Measurements from ENCODE around the gene ZMYND10.
"Not testable (repeated sequence)": the region's sequence is repeated elsewhere in the genome, so short reads cannot be mapped to it uniquely, and the experiment has no call there.

ZMYND10 gene

GRCh38 chr3:50319894-50320625 lies 25.5 kb downstream of the ZMYND10 start:
- DNase-seq (ENCODE audit: low read depth, low spot score) = no peak
- H3K4me3 ChIP-seq (ENCODE audit: low read length) = peak overlapping the region; percentile 98

DNA sequence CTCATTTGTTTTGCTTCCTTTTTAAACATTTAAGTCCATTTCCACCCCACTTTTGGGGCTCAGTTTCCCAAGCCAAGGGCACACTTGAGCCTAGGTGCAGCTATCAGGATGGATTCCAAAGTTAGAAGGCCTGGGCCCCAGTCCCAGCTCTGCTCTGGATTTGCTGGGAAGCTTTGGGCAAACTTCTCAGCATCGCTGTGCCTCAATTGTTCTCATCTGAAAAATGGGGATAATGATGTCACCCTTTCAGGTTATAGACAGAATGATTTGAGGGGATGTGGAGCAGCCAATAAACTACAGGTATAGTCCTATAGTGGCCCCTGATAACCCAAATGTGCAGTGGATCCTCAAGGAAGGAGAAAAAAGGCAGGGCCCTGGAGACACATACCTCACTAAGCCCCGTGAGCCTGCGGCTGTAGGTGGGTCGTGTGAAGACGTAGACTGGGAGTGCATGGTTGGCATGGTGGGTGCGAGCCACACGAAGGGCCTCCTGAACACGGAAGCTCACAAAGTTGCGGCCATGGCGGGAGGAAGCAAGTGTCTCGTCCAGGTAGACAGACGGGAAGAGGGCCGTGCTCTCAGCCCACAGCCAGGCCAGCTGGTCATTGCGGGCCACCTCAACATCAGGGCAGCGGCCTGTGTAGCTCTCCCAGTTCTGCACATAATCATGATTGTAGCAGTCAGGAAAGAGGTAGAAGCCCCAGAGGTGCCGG lies 26.2 kb downstream of the ZMYND10 start:
- no peak overlapping the region for H3K4me3 ChIP-seq (ENCODE audit: low read length)
- DNase-seq (ENCODE audit: low read depth, low spot score) = no peak

- no peak overlapping the region for H3K4me3 ChIP-seq (ENCODE audit: low read length)
- DNase-seq (ENCODE audit: low read depth, low spot score) = no peak
Observed at GRCh38 chr3:50318615-50319014, 26.9 kb downstream of the ZMYND10 start.

- no peak for DNase-seq (ENCODE audit: low read depth, low spot score)
- H3K4me3 ChIP-seq (ENCODE audit: low read length) = no peak overlapping the region
Observed at GRCh38 chr3:50318163-50318562, 27.4 kb downstream of the ZMYND10 start.

DNA sequence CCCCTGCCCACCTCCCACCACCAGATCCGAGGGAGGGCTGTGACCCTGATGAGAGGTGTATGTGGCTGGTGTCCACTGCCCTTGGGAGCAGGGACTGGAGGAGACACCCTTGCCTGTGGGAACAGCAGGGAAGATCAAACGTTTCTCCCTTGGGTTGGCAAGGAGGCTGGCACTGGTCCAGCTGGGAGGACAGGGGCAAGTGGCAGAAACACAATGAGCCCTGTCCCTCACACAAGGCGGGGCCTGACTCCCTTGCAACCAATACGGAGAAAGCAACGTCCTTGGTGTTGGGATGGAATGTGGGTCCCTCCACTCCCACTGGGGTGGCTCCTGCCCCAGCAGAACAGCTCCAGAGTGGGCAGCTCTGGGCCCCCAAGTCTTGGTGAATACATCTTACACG lies 28.2 kb downstream of the ZMYND10 start:
- no peak for DNase-seq (ENCODE audit: low read depth, low spot score)

GRCh38 chr3:50316657-50317242 lies 28.8 kb downstream of the ZMYND10 start:
- H3K4me3 ChIP-seq (ENCODE audit: low read length) = no peak overlapping the region
- DNase-seq (ENCODE audit: low read depth, low spot score) = no peak

More for the DNA sequence above, 28.2 kb downstream of the ZMYND10 start:
- H3K4me3 ChIP-seq (ENCODE audit: low read length) = no peak overlapping the region

GRCh38 chr3:50314816-50315215 lies 30.7 kb downstream of the ZMYND10 start:
- DNase-seq (ENCODE audit: low read depth, low spot score) = no peak
- no peak overlapping the region for H3K4me3 ChIP-seq (ENCODE audit: low read length)

DNA sequence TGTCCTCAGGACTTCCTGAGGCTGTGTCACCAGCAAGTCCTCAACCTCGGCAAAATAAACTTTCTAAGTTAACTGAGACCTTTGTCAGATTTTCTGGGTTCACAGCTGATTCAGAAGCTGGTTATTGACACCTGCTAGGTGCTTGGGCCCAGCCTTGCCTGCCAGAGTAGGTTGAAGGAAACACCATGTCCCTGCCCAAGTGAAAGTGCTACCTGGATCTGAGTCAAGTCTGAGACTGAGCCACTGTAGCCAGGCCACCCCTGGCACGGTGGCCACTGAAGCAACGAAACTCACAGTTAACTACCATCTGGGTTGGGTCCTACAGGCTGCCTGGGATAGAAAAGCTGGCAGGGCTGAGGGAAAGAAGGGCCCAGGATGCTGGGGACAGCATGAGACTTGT lies 31.2 kb downstream of the ZMYND10 start:
- no peak for DNase-seq (ENCODE audit: low read depth, low spot score)
- no peak overlapping the region for H3K4me3 ChIP-seq (ENCODE audit: low read length)

GRCh38 chr3:50312041-50312440 lies 33.5 kb downstream of the ZMYND10 start:
- DNase-seq (ENCODE audit: low read depth, low spot score); H3K4me3 ChIP-seq (ENCODE audit: low read length): not testable (repeated sequence)

DNA sequence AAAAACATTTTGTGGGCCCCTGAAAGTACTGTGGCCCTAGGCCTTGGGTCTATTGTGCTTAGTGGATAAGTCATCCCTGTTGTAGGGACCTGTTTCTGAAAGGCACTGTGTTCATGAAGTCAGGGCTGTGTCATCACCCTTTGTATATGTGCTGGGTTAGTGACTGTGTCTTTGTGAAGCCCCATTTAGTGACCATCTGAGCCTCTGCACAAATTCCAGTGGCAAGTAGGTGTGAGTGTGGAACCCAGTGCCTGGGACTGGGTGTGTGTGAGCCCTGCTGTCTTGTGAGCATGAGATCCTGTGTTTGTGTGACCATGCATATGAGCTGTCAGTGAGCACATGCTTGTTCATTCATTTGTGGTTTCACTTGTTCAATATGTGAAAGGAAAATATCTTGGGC lies 40.9 kb downstream of the ZMYND10 start:
- DNase-seq (ENCODE audit: low read depth, low spot score) = no peak
- H3K4me3 ChIP-seq (ENCODE audit: low read length) = no peak overlapping the region

GRCh38 chr3:50303013-50303815 lies 42.3 kb downstream of the ZMYND10 start, which contains the start of gene HYAL1:
HYAL1 (minus strand) TSS chr3:50303574; CDS start chr3:50302956, 618 bp downstream.
- no peak for DNase-seq (ENCODE audit: low read depth, low spot score)
- no peak within 1 kb of the TSS for H3K4me3 ChIP-seq (ENCODE audit: low read length)

- H3K4me3 ChIP-seq (ENCODE audit: low read length) = no peak overlapping the region
- DNase-seq (ENCODE audit: low read depth, low spot score) = no peak
Observed at GRCh38 chr3:50302095-50303012, 43.2 kb downstream of the ZMYND10 start.

- H3K4me3 ChIP-seq (ENCODE audit: low read length) = no peak overlapping the region
- no peak for DNase-seq (ENCODE audit: low read depth, low spot score)
Observed at GRCh38 chr3:50300681-50301254, 44.8 kb downstream of the ZMYND10 start.

GRCh38 chr3:50299929-50300680 lies 45.4 kb downstream of the ZMYND10 start:
- DNase-seq (ENCODE audit: low read depth, low spot score) = no peak

GRCh38 chr3:50299638-50299928 lies 45.9 kb downstream of the ZMYND10 start:
- DNase-seq (ENCODE audit: low read depth, low spot score) = no peak
- H3K4me3 ChIP-seq (ENCODE audit: low read length) = peak overlapping the region; percentile 71

More at GRCh38 chr3:50299929-50300680, 45.4 kb downstream of the ZMYND10 start:
- peak overlapping the region; percentile 71 for H3K4me3 ChIP-seq (ENCODE audit: low read length)

DNA sequence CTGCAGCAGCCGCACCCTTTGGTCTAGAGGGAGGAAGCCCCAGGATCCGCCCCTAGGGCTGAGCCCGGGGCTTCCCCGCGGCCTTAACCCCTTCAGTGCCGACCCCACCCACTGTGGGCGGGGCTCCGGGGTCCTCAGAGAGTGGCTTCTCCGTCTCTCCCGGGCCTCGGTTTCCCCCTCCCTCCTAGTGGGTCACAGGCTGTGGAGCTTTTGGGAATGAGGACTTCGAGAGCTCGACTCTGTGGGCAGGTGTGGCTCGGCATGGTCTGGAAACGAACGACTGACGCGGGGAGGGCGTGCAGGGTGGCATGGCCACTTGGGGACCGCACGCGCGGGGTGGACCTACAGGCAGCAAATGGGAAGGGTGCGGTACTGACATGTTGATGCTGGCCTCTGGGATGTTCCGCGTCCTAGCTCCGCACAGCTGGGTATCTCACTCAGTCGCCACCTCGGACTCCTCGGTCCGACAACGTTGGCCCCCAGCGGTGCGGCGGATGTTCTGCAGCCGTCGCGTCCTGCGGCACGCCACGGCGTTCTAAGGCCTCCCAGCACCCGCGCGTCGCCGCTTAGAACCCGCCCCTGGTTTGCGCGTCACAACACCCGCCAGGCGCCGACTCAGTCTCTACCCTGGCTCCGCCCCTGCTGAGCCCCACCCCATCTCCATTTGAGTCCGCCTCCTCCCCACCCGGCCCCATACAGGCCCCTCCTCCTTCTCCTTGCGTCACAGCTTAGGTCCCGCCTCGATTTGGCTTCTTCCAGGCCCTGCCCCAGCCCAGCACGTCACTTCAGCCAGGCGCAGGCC lies 46.5 kb downstream of the ZMYND10 start, which contains the start of the genes HYAL3 and NAA80:
TSS of gene HYAL3 (minus strand) at position 570 of the 802 bp plus-strand sequence. CDS start 3,803 bp downstream, outside the sequence.
TSS of gene NAA80 (minus strand) at position 570 of the 802 bp plus-strand sequence. CDS start 1,942 bp downstream, outside the sequence.
- H3K4me3 ChIP-seq (ENCODE audit: low read length) = peak within 1 kb of the TSS; percentile 94
- peak; percentile 99 for DNase-seq (ENCODE audit: low read depth, low spot score)
